ENCODE results near the gene GNA14. TPM values are rescaled to one million over a fixed set of nuclear protein-coding genes. Genes with fewer than 3 reads are reported as not detected.

The GNA14 gene
- total RNA-seq, 4 donors from 2014 or later, result 0.20 to 0.56 (median 0.22) TPM; not detected in 1

DNA sequence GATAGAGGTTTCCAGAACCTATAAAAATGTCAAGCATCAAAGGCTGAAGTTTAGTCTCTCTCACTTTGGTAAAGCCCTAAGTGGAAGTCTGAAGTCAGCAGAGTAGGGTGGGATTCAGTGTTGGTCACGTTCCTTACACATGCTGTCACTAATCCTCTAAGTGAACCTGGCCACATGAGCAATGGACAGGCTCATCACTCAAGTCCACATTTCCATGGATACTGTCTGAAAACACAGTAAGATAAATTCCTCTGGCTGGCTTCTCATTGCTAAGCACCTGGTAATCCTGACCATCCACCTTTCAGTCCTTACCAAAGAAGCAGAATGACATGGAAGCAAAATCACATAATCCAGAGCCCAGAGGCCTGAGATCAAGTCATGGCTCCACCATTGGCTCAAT lies 43.8 kb downstream of the GNA14 start:
- H3K9me3 ChIP-seq, result no peaks in the 10 kb centered on the region
- in situ Hi-C loops (cut with MboI; ENCODE audit: low sequenced_read_pairs in 4 of 4) (no loop called here), intact Hi-C loops (cut with DNase I; ENCODE audit: low total_unique reads) (no loop called here)
- ATAC-seq (no peak), DNase-seq (no peak)
- no peaks in the 10 kb centered on the region for H3K36me3 ChIP-seq
- no peak overlapping the region for H3K27ac ChIP-seq
- no peak overlapping the region for H3K4me3 ChIP-seq
- H3K4me1 ChIP-seq, result peaks cover 0 to 4% of the 10 kb centered on the region in 2 donors
- no peak for TF ChIP-seq POLR2A (IDR thresholded peaks at IDR 0.05)
- TF ChIP-seq, protein P1, sequence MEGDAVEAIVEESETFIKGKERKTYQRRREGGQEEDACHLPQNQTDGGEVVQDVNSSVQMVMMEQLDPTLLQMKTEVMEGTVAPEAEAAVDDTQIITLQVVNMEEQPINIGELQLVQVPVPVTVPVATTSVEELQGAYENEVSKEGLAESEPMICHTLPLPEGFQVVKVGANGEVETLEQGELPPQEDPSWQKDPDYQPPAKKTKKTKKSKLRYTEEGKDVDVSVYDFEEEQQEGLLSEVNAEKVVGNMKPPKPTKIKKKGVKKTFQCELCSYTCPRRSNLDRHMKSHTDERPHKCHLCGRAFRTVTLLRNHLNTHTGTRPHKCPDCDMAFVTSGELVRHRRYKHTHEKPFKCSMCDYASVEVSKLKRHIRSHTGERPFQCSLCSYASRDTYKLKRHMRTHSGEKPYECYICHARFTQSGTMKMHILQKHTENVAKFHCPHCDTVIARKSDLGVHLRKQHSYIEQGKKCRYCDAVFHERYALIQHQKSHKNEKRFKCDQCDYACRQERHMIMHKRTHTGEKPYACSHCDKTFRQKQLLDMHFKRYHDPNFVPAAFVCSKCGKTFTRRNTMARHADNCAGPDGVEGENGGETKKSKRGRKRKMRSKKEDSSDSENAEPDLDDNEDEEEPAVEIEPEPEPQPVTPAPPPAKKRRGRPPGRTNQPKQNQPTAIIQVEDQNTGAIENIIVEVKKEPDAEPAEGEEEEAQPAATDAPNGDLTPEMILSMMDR (IDR thresholded peaks at IDR 0.05 in 4 of 5, conservative IDR thresholded peaks at IDR 0.05 in 1 of 5), result no peak
- H3K27me3 ChIP-seq, result no peaks in the 10 kb centered on the region

DNA sequence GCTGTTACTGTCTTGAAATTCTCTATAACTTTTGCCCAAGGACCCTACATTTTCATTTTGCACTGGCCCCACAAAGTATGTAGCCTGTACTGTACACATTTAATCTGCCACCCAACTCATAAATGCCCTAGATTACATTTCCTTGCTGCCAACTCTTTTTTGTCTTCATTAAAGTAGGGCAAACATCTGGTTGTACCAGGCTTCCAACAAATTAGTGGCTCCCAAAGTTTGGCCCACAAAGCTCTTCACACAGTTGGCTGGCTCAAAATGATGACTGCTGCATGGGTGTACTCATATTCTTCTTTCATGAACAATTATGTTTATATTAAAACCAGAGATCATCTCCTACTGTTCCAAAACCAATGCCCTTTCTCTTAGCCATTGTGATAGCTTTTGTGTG lies 45.3 kb downstream of the GNA14 start:
- TF ChIP-seq, protein P1 (IDR thresholded peaks at IDR 0.05 in 4 of 5, conservative IDR thresholded peaks at IDR 0.05 in 1 of 5), result no peak
- no peak for TF ChIP-seq POLR2A (IDR thresholded peaks at IDR 0.05)
- DNase-seq (no peak), ATAC-seq (no peak)
- H3K4me1 ChIP-seq, result peaks cover 6 to 14% of the 10 kb centered on the region in 2 donors
- in situ Hi-C loops (cut with MboI; ENCODE audit: low sequenced_read_pairs in 4 of 4) (no loop called here), intact Hi-C loops (cut with DNase I; ENCODE audit: low total_unique reads) (no loop called here)
- no peaks in the 10 kb centered on the region for H3K27me3 ChIP-seq
- H3K27ac ChIP-seq, result no peak overlapping the region
- no peaks in the 10 kb centered on the region for H3K9me3 ChIP-seq
- H3K36me3 ChIP-seq, result no peaks in the 10 kb centered on the region
- H3K4me3 ChIP-seq, result no peak overlapping the region

DNA sequence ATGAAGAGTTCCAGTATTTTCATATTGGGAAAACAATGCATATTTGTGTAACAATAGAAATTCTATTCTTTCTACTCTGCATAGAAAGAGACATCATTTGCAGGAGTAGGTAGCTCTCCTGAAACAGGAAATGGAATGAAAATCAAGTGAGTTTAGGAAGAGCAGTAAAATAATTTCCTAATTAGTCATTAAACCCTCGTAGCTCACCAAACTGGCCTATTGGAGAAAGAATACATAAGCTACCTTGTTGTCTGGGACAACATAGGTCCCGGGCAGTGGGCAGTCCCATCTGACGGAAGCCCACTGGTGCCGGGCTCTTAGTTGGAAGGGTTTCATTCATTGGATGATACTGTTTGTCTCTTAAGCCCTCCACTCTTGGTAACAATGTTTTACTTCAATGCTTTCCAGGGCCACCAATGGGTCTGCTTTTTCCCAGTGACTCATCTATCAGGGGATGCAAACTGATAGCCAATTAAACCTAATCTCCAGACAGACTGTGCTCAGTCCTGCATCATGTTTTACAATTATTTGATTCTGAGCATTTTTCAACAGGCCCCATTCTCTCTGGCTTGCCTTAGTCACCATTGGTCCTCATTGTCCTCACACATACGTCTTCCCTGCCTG lies 46.5 kb downstream of the GNA14 start:
- H3K27me3 ChIP-seq, result no peaks in the 10 kb centered on the region
- intact Hi-C loops (cut with DNase I; ENCODE audit: low total_unique reads), result no loop called here
- H3K27ac ChIP-seq, result no peak overlapping the region
- H3K36me3 ChIP-seq, result no peaks in the 10 kb centered on the region
- H3K4me1 ChIP-seq, result peaks cover 6 to 20% of the 10 kb centered on the region in 2 donors
- ATAC-seq (no peak), DNase-seq (no peak)
- H3K4me3 ChIP-seq, result no peak overlapping the region
- H3K9me3 ChIP-seq, result no peaks in the 10 kb centered on the region
- TF ChIP-seq, protein P1 (IDR thresholded peaks at IDR 0.05 in 4 of 5, conservative IDR thresholded peaks at IDR 0.05 in 1 of 5), result no peak
- no peak for TF ChIP-seq POLR2A (IDR thresholded peaks at IDR 0.05)
- in situ Hi-C loops (cut with MboI; ENCODE audit: low sequenced_read_pairs in 4 of 4), result no loop called here

DNA sequence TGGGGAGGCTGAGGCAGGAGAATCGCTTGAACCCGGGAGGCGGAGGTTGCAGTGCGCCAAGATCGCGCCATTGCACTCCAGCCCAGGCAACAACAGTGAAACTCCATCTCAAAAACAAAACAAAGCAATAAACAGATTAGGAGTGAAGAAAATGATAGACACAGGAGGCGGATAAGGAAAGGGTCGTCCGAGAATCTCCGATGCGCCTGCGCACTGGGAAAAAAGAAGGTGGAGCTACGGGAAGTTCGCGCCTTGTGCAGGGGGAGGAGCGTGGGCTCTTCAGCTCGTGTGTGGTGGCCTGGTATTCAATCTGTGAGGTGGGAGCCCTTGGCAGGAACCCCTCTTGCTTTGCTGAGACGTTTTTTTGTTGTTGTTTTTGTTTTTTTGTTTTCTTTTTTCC lies 47.3 kb downstream of the GNA14 start:
- no peaks in the 10 kb centered on the region for H3K36me3 ChIP-seq
- H3K4me3 ChIP-seq, result no peak overlapping the region
- DNase-seq, result no peak
- intact Hi-C loops (cut with DNase I; ENCODE audit: low total_unique reads) (no loop called here), in situ Hi-C loops (cut with MboI; ENCODE audit: low sequenced_read_pairs in 4 of 4) (no loop called here)
- ATAC-seq, result no peak
- H3K27me3 ChIP-seq, result no peaks in the 10 kb centered on the region
- H3K9me3 ChIP-seq, result no peaks in the 10 kb centered on the region
- no peak for TF ChIP-seq POLR2A (IDR thresholded peaks at IDR 0.05)
- TF ChIP-seq, protein P1 (IDR thresholded peaks at IDR 0.05 in 4 of 5, conservative IDR thresholded peaks at IDR 0.05 in 1 of 5), result no peak
- peaks cover 6 to 16% of the 10 kb centered on the region in 2 donors for H3K4me1 ChIP-seq
- H3K27ac ChIP-seq, result no peak overlapping the region

DNA sequence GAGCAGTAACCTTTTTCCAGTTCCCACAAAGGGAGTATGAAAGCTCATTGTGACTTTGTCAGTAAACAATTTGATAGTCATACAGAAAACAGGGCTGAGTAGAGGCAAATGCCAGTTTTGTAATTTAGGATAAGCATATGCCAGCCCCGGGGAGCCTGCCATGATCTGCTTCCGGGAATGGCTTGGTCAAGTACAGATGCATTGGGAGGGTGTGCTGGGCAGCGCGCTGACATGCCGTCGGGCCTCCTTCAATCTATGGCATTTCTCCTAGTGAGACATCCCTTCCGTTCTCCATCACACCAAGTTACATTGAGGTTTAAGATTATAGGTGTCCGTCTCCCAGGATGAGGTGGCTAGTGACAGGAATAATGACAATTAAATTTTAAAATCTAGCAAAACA lies 48.6 kb downstream of the GNA14 start:
- in situ Hi-C loops (cut with MboI; ENCODE audit: low sequenced_read_pairs in 4 of 4), result no loop called here
- no peak for TF ChIP-seq POLR2A (IDR thresholded peaks at IDR 0.05)
- TF ChIP-seq, protein P1 (IDR thresholded peaks at IDR 0.05 in 4 of 5, conservative IDR thresholded peaks at IDR 0.05 in 1 of 5), result no peak
- intact Hi-C loops (cut with DNase I; ENCODE audit: low total_unique reads), result no loop called here
- DNase-seq (no peak), ATAC-seq (no peak)
- H3K36me3 ChIP-seq, result no peaks in the 10 kb centered on the region
- H3K9me3 ChIP-seq, result no peaks in the 10 kb centered on the region
- no peak overlapping the region for H3K27ac ChIP-seq
- H3K27me3 ChIP-seq, result no peaks in the 10 kb centered on the region
- no peak overlapping the region for H3K4me3 ChIP-seq
- peaks cover 6 to 16% of the 10 kb centered on the region in 2 donors for H3K4me1 ChIP-seq
